Left lung (tissue), 10 donors: ENCODE data around the gene ABCB1. TPM values are rescaled to one million over a fixed set of nuclear protein-coding genes. Genes with fewer than 3 reads are reported as not detected.

ENCODE experiments used
- ATAC-seq: fragments of 200-7000 bp; cut with Tn5 transposase; one replicate; pipeline ENCODE4 v1.9.1; 2020; ENCODE audit warnings: moderate library complexity
- DNase-seq, 4 donors: peaks; one replicate each; pipeline ENCODE4 v3.0.0-alpha.2; 2013 to 2020
- H3K27ac ChIP-seq, 2 donors: fragments of 200-600 bp; sonication (generic) in 1 of 2; one replicate each; pipeline versions ENCODE4 v1.5.0 to v1.8.0; 2020 to 2021
- H3K27me3 ChIP-seq, 2 donors: fragments of 200-600 bp; sonication (generic) in 1 of 2; one replicate each; pipeline versions ENCODE4 v1.5.0 to v1.8.0; 2020 to 2021
- H3K36me3 ChIP-seq, 2 donors: fragments of 200-600 bp; sonication (generic) in 1 of 2; one replicate each; pipeline versions ENCODE4 v1.5.0 to v1.8.0; 2020 to 2021
- H3K4me1 ChIP-seq, 2 donors: fragments of 200-600 bp; one replicate each; pipeline ENCODE4 v1.8.0; 2021
- H3K4me3 ChIP-seq, 2 donors: fragments of 200-600 bp; sonication (generic) in 1 of 2; one replicate each; pipeline versions ENCODE4 v1.5.0 to v1.8.0; 2020 to 2021; ENCODE audit warnings: mild to moderate bottlenecking in 1 of 2
- H3K9me3 ChIP-seq, 2 donors: fragments of 200-600 bp; sonication (generic) in 1 of 2; one replicate each; pipeline versions ENCODE4 v1.5.0 to v1.8.0; 2020 to 2021
- intact Hi-C, 2 donors: fragments of 100-400 bp; cut with DNase I; formaldehyde crosslinking; loops; one replicate each; pipeline versions ENCODE4 v1.11.2 to v1.14.2; 2022
- polyA plus RNA-seq, 6 donors: library from polyadenylated mRNA; unstranded; fragments of 120-200 nt; gene quantifications; one replicate each; pipeline ENCODE4 v1.2.1, GENCODE V29; 2013; ENCODE audit not compliant: insufficient read length in 6 of 6
- total RNA-seq, 2 donors: library from RNA; stranded (reverse); fragmentation: NEBNext Ultra II Directional; extraction: Animal tissue kit (Norgen Biotek cat#: 25700); gene quantifications; one replicate each; pipeline ENCODE4 v1.2.1, GENCODE V29; 2021
- TF ChIP-seq, protein P1 (sequence below), 2 donors: fragments of 200-600 bp; sonication (generic) in 1 of 2; IDR thresholded peaks; one replicate each; pipeline versions ENCODE4 v1.5.0 to v1.8.0; 2021; ENCODE audit warnings: antibody characterized with exemption in 2 of 2
- donor health status: DM: no; HTN: yes; CAD: no.
- donor health status: DM: no; HTN: no; CAD: no.

Gene ABCB1
- total and polyA plus RNA-seq, 8 donors, result 0.31 to 7.0 (median 1.0) TPM

DNA sequence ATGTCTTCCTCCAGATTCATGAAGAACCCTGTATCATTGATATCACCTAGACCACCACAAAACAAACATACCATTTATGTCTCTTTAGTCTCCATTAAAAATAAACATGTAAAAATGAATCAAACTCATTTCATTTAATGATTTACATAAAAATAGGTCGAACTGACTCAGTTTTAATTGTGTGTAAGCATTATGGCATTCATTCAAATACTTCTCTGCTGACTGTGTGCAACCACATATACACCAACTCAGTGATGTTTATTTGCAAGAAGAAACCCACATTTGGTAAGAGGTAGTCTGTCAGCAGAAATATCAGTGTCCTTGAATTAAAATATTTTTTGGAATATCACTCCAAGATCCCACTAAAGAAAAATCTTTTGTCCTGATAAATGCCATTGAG, 30.5 kb downstream of the ABCB1 start:
- ATAC-seq (no peak), DNase-seq (no peak)
- no peaks in the 10 kb centered on the region for H3K36me3 ChIP-seq
- H3K4me1 ChIP-seq, result no peaks in the 10 kb centered on the region
- intact Hi-C loops, result no loop called here
- H3K4me3 ChIP-seq, result no peak overlapping the region
- no peak overlapping the region for H3K27ac ChIP-seq
- TF ChIP-seq, protein P1, sequence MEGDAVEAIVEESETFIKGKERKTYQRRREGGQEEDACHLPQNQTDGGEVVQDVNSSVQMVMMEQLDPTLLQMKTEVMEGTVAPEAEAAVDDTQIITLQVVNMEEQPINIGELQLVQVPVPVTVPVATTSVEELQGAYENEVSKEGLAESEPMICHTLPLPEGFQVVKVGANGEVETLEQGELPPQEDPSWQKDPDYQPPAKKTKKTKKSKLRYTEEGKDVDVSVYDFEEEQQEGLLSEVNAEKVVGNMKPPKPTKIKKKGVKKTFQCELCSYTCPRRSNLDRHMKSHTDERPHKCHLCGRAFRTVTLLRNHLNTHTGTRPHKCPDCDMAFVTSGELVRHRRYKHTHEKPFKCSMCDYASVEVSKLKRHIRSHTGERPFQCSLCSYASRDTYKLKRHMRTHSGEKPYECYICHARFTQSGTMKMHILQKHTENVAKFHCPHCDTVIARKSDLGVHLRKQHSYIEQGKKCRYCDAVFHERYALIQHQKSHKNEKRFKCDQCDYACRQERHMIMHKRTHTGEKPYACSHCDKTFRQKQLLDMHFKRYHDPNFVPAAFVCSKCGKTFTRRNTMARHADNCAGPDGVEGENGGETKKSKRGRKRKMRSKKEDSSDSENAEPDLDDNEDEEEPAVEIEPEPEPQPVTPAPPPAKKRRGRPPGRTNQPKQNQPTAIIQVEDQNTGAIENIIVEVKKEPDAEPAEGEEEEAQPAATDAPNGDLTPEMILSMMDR (IDR thresholded peaks at IDR 0.05), result no peak
- H3K9me3 ChIP-seq, result no peaks in the 10 kb centered on the region
- no peaks in the 10 kb centered on the region for H3K27me3 ChIP-seq

GRCh38 chr7:87567052-87567451, 33.6 kb downstream of the ABCB1 start:
- intact Hi-C loops, result no loop called here
- TF ChIP-seq, protein P1 (IDR thresholded peaks at IDR 0.05), result no peak
- DNase-seq (no peak), ATAC-seq (no peak)
- H3K36me3 ChIP-seq, result no peaks in the 10 kb centered on the region
- H3K4me3 ChIP-seq, result no peak overlapping the region
- H3K27me3 ChIP-seq, result no peaks in the 10 kb centered on the region
- H3K27ac ChIP-seq, result no peak overlapping the region
- no peaks in the 10 kb centered on the region for H3K4me1 ChIP-seq
- no peaks in the 10 kb centered on the region for H3K9me3 ChIP-seq

GRCh38 chr7:87566311-87566900, 34.3 kb downstream of the ABCB1 start:
- H3K27ac ChIP-seq, result no peak overlapping the region
- DNase-seq, result no peak
- H3K9me3 ChIP-seq, result no peaks in the 10 kb centered on the region
- H3K4me1 ChIP-seq, result no peaks in the 10 kb centered on the region
- intact Hi-C loops, result no loop called here
- no peak for ATAC-seq
- TF ChIP-seq, protein P1 (IDR thresholded peaks at IDR 0.05), result no peak
- no peak overlapping the region for H3K4me3 ChIP-seq
- H3K36me3 ChIP-seq, result no peaks in the 10 kb centered on the region
- H3K27me3 ChIP-seq, result no peaks in the 10 kb centered on the region

DNA sequence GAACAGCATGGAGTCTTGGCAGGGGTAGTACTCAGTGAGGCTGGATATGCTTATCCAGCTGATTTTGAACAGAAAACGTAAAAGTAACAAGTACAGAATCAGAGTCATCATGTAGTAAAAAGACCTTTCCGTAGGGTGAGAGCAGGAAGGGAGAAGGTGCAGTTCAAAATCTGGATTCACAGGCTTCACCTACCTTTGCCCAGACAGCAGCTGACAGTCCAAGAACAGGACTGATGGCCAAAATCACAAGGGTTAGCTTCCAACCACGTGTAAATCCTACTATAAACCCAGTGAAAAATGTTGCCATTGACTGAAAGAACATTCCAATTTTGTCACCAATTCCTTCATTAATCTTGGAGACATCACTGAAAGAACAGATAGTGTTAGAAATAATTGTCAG, 34.8 kb downstream of the ABCB1 start:
- no peaks in the 10 kb centered on the region for H3K4me1 ChIP-seq

GRCh38 chr7:87564296-87564963, 36.3 kb downstream of the ABCB1 start:
- DNase-seq, result peak in 3 of 4 donors; percentile 1 to 37 (median 34)
- Histone ChIP-seq H3K27me3 (no peaks in the 10 kb centered on the region), H3K4me3 (no peak overlapping the region), H3K9me3 (no peaks in the 10 kb centered on the region), H3K36me3 (no peaks in the 10 kb centered on the region), H3K4me1 (no peaks in the 10 kb centered on the region), H3K27ac (no peak overlapping the region)
- intact Hi-C loops, result no loop called here
- peak; percentile 84 for ATAC-seq
- TF ChIP-seq, protein P1 (IDR thresholded peaks at IDR 0.05), result no peak

More for the DNA sequence above, 34.8 kb downstream of the ABCB1 start:
- TF ChIP-seq, protein P1 (IDR thresholded peaks at IDR 0.05), result no peak
- intact Hi-C loops, result no loop called here
- ATAC-seq (no peak), DNase-seq (no peak)
- no peaks in the 10 kb centered on the region for H3K9me3 ChIP-seq
- no peak overlapping the region for H3K4me3 ChIP-seq
- no peaks in the 10 kb centered on the region for H3K36me3 ChIP-seq
- no peaks in the 10 kb centered on the region for H3K27me3 ChIP-seq
- no peak overlapping the region for H3K27ac ChIP-seq
